GM19468 (cell line): ENCODE measurements around the gene TBL1Y.
"Not testable (repeated sequence)": the region's sequence is repeated elsewhere in the genome, so short reads cannot be mapped to it uniquely, and the experiment has no call there.

Experiments
- ATAC-seq: cut with Tn5 transposase; IDR thresholded peaks from one replicate; pipeline ENCODE4 v1.9.1; 2021; ENCODE audit warnings: mild to moderate bottlenecking, moderate library complexity, moderate number of reproducible peaks; ENCODE audit not compliant: unreplicated experiment; ENCODE audit errors: extremely low read depth

Gene TBL1Y

GRCh38 chrY:6910372-6911252 is at the start of gene TBL1Y:
TSS of gene TBL1Y (plus strand) at chrY:6910697. CDS start at chrY:7025085, 114,388 bp downstream.
- no peak for ATAC-seq

DNA sequence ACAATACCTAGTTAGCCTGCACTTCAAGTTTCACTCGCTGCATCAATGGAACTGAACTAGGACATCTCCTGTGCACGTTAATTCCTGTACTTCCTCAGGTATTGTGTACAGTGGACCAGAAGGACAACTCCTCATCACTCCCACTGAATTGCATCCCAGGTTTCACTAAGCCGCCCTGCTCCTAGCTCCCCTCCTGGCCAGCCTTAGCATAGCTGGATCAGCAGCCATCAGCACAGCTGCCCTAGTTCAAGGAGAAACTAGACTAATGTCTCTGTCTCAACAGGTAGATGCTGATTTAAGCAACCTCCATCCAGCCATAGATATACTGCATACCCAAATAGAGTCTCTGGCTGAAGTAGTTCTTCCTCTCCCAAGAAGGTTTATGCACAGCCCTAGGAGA is 16.0 kb upstream of the TBL1Y start:
- no peak for ATAC-seq

GRCh38 chrY:6895236-6895635 is 15.3 kb upstream of the TBL1Y start:
- no peak for ATAC-seq

DNA sequence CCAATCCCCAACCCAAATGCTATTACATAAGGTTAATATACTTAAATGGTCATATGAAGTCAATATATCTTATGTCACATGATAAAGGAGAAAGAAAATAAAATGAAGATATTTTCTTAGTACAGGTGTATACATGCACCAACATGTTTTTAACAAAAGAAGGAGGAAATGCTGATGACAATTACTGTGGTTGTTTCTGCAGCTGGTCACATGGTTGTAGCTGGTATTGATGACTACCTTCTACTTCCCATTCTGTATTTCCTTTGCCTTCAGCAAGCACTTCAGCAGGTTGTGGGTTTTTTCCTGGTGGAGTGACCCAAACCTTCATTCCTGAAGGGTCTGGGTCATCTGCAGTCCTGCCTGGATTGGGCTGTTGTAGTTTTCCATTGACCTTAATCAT is 8.4 kb upstream of the TBL1Y start:
- ATAC-seq = not testable (repeated sequence)

DNA sequence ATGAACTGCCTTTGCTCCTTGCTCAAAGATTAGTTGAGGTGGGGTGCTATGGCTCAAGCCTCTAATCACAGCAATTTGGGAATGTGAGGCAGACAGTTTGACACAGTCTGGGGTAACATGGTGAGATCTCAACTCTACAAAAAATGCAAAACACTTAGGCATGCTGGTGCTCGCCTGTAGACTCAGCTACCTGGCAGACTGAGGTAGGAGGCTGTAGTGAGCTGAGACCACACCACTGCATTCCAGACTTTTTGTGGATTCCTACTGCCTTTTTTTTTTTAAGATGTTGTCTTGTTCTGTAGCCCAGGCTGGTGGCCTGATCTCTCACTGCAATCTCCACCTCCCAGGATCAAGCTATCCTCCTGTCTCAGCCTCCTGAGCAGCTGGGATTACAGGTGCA is 2.9 kb upstream of the TBL1Y start:
- ATAC-seq = no peak

DNA sequence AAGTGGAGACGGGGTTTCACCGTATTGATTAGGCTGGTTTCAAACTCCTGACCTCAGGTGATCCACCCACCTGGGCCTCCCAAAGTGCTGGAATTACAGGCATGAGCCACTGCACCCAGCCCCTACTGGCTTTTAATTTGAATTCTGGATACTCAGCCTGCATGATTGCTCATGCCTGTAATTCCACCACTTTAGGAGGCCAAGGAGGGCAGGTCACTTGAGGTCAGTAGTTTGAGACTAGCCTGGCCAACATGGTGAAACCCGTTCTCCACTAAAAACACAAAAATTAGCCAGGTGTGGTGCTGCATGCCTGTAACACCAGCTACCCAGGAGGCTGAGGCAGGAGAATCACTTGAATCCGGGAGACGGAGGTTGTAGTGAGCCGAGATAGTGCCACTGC is 2.5 kb upstream of the TBL1Y start:
- not testable (repeated sequence) for ATAC-seq

- ATAC-seq = no peak
These were observed 1.4 kb upstream of the TBL1Y start for GRCh38 chrY:6909118-6909521.

DNA sequence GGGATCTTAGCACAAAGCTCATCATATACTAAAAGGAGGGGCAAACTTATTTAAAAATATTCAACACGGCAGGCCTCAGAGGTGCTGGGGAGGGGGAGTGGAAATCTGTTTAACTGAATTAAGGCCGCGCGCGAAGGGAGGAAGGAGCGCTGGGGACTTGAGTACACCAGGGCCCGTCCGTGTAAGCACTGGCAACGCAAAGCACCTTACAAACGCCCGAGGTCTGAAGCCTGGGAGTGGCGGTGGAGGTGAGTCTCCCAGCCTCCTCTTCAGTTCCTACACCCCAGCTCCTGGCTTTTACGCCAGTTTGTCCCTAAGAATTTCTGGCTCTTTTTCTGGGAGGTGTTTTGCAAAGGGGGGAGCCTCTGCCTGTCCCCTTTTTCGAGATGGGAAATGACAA is 641 bp upstream of the TBL1Y start:
- ATAC-seq = no peak

- no peak for ATAC-seq
These were observed 870 bp downstream of the TBL1Y start, which contains the start of gene AMELY for GRCh38 chrY:6911253-6911881. TSS of gene AMELY (minus strand) at chrY:6911752. CDS start at chrY:6872608, 39,144 bp downstream.

- no peak for ATAC-seq
These were observed 2.9 kb downstream of the TBL1Y start for GRCh38 chrY:6913362-6913761.

GRCh38 chrY:6921061-6921460 is 10.6 kb downstream of the TBL1Y start:
- ATAC-seq = no peak

DNA sequence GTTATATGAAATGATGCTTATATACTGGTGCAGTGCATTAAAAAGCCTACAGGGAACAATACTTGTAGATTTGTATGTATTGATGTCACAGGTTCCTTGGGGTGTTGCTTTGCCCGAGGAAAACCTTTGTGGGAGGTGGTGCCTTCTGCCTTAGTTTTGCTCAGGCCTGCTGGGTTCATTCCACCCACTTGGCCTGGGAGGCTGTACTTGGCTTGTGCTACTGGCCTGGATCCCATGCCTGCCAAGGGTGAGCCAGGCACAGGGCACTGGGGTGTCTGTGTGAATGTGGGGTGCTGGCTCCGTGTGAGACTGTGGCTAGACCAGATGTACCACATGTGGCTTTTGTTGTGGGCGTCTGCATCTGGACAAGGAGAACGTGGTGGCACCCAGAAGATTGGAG is 17.8 kb downstream of the TBL1Y start:
- no peak for ATAC-seq

DNA sequence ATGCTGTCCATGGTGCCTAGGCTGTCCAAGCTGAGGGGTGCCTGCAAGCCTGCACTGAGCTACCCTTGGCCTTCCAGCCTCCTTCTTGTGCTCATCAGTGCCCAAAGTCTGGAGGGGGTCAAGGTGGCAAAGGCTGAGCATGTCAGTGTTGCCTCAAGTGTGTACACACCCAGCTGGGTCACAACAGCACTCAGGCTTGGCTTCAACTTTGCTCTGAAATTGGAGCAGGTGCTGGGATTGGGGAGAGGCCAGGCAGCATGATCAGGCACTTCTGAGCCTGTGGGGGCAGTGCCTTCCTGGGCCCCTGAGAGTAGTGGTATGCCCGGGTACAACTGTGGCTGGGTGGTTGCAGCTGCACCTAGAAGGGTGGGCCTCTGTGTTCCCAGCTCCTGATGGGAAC is 18.7 kb downstream of the TBL1Y start:
- no peak for ATAC-seq

- ATAC-seq = no peak
These were observed 21.4 kb downstream of the TBL1Y start for GRCh38 chrY:6931779-6932396.

DNA sequence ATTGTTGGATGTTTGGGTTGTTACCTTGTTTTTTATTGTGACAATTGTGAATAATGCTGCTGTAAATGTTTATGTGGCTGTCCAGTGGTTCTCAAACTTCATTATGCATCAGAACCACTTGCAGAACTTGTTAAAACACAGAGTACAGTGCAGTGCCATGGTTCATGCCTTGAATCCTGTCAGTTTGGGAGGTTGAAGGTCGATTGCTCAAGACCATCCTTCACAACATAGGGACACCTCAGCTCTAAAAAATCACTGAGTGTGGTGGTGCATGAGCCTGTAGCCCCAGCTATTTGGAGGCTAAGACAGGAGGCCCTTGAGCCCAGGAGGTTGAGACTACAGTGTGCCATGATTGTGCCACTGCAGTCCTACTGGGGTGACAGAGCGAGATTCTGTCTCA is 25.0 kb downstream of the TBL1Y start:
- ATAC-seq = no peak

- no peak for ATAC-seq
These were observed 37.2 kb downstream of the TBL1Y start for GRCh38 chrY:6947695-6948094.

- ATAC-seq = no peak
These were observed 37.9 kb downstream of the TBL1Y start for GRCh38 chrY:6948378-6948777.

GRCh38 chrY:6949947-6950346 is 39.5 kb downstream of the TBL1Y start:
- ATAC-seq = no peak

GRCh38 chrY:6964732-6965131 is 54.2 kb downstream of the TBL1Y start:
- ATAC-seq = no peak

GRCh38 chrY:6966521-6966920 is 56.0 kb downstream of the TBL1Y start:
- no peak for ATAC-seq

GRCh38 chrY:6967736-6968135 is 57.2 kb downstream of the TBL1Y start:
- no peak for ATAC-seq
